Stimulated activated CD8-positive, alpha-beta memory T cell treated with anti-CD3 and anti-CD28 coated beads, Interleukin-12 subunit alpha, Interleukin-12 subunit beta, amount 100 ng/mL, for 4 hours (primary cell): ENCODE data around the gene RPL38.

Experiments used
- DNase-seq: peaks from one replicate; pipeline ENCODE4 v3.0.0-alpha.2; 2020; ENCODE audit warnings: low read depth

The RPL38 gene

GRCh38 chr17:74203439-74204240 lies at the start of gene RPL38:
Gene RPL38, plus strand, starts transcription at chr17:74203678. Its CDS starts 278 bp downstream, at chr17:74203956.
- DNase-seq = peak; percentile 82

GRCh38 chr17:74153821-74154430 lies 49.6 kb upstream of the RPL38 start:
- no peak for DNase-seq

GRCh38 chr17:74156878-74157277 lies 46.6 kb upstream of the RPL38 start:
- DNase-seq = no peak

- DNase-seq = no peak
Observed at GRCh38 chr17:74157366-74157765, 46.1 kb upstream of the RPL38 start.

GRCh38 chr17:74158761-74159160 lies 44.7 kb upstream of the RPL38 start:
- DNase-seq = no peak

GRCh38 chr17:74159226-74159840 lies 44.1 kb upstream of the RPL38 start:
- DNase-seq = no peak

- DNase-seq = no peak
Observed at GRCh38 chr17:74160656-74161502, 42.6 kb upstream of the RPL38 start.

- no peak for DNase-seq
Observed at GRCh38 chr17:74161503-74161875, 42.0 kb upstream of the RPL38 start.

GRCh38 chr17:74163271-74163821 lies 40.1 kb upstream of the RPL38 start:
- no peak for DNase-seq

GRCh38 chr17:74163836-74164235 lies 39.6 kb upstream of the RPL38 start:
- no peak for DNase-seq

GRCh38 chr17:74164446-74165045 lies 38.9 kb upstream of the RPL38 start:
- no peak for DNase-seq

GRCh38 chr17:74165797-74166365 lies 37.6 kb upstream of the RPL38 start:
- no peak for DNase-seq

- no peak for DNase-seq
Observed at GRCh38 chr17:74170924-74171323, 32.6 kb upstream of the RPL38 start.

GRCh38 chr17:74172700-74173099 lies 30.8 kb upstream of the RPL38 start:
- no peak for DNase-seq

GRCh38 chr17:74176546-74177001 lies 26.9 kb upstream of the RPL38 start:
- DNase-seq = no peak

GRCh38 chr17:74177018-74177450 lies 26.4 kb upstream of the RPL38 start:
- no peak for DNase-seq

GRCh38 chr17:74179576-74179975 lies 23.9 kb upstream of the RPL38 start:
- DNase-seq = no peak

GRCh38 chr17:74180336-74180735 lies 23.1 kb upstream of the RPL38 start:
- DNase-seq = no peak

- no peak for DNase-seq
Observed at GRCh38 chr17:74181341-74181740, 22.1 kb upstream of the RPL38 start.

- DNase-seq = no peak
Observed at GRCh38 chr17:74182041-74182723, 21.3 kb upstream of the RPL38 start.
